Caco-2 (cell line): ENCODE data around the gene PHC2. TPM values are rescaled to one million over a fixed set of nuclear protein-coding genes. Genes with fewer than 3 reads are reported as not detected.

Source experiments
- BruUV-seq: library from RNA; stranded (reverse); fragments of 400-500 nt; replicated peaks from 2 replicates; lab custom pipeline; 2021; lab: Mats Ljungman, UMichigan
- CTCF ChIA-PET: fragments of 300-600 bp; sonication (Branson Sonifier 250); formaldehyde crosslinking; loops from one replicate; lab custom pipeline; 2022; ENCODE audit warnings: antibody characterized with exemption; lab: Charles Lee
- POLR2A ChIA-PET: fragments of 300-600 bp; sonication (Branson Sonifier 250); formaldehyde crosslinking; loops from one replicate; lab custom pipeline; 2022; ENCODE audit warnings: antibody characterized with exemption; lab: Charles Lee
- DNase-seq, 2 experiments: peaks; one replicate each; pipeline versions ENCODE4 v3.0.0 to v3.0.0-alpha.2; 2020 to 2022
- H3K27me3 ChIP-seq: replicated peaks from 2 replicates; pipeline ENCODE4 v1.6.0; 2011; ENCODE audit warnings: low read length; ENCODE audit not compliant: control insufficient read depth, insufficient read depth
- H3K36me3 ChIP-seq: 2 replicates; pipeline ENCODE4 v1.5.1; 2011; ENCODE audit warnings: low read length; ENCODE audit not compliant: control insufficient read depth, insufficient read depth
- H3K4me1 ChIP-seq: fragments of 250-450 bp; sonication (Bioruptor Pico); 2 replicates; pipeline ENCODE4 v1.5.1; 2020; ENCODE audit warnings: mild to moderate bottlenecking
- H3K4me3 ChIP-seq: 2 replicates; pipeline ENCODE4 v1.5.1; 2011; ENCODE audit warnings: low read depth, mild to moderate bottlenecking, control low read depth, low read length
- H3K9me3 ChIP-seq: fragments of 250-450 bp; sonication (Bioruptor Pico); 2 replicates; pipeline ENCODE4 v1.5.1; 2020; ENCODE audit warnings: mild to moderate bottlenecking, moderate library complexity
- H3K27ac Mint-ChIP-seq: one replicate; pipeline ENCODE4 v1.8.0; 2022; ENCODE audit warnings: mixed read lengths; ENCODE audit not compliant: unreplicated experiment
- H3K27me3 Mint-ChIP-seq: one replicate; pipeline ENCODE4 v1.8.0; 2022; ENCODE audit warnings: mixed read lengths; ENCODE audit not compliant: insufficient read depth, unreplicated experiment
- H3K36me3 Mint-ChIP-seq: one replicate; pipeline ENCODE4 v1.8.0; 2022; ENCODE audit warnings: mild to moderate bottlenecking, mixed read lengths; ENCODE audit not compliant: insufficient read depth, unreplicated experiment
- H3K4me1 Mint-ChIP-seq: one replicate; pipeline ENCODE4 v1.8.0; 2022; ENCODE audit warnings: low read depth, mixed read lengths; ENCODE audit not compliant: unreplicated experiment
- H3K4me3 Mint-ChIP-seq: one replicate; pipeline ENCODE4 v1.8.0; 2022; ENCODE audit warnings: mild to moderate bottlenecking, moderate library complexity, mixed read lengths; ENCODE audit not compliant: unreplicated experiment
- H3K9me3 Mint-ChIP-seq: one replicate; pipeline ENCODE4 v1.8.0; 2022; ENCODE audit warnings: mixed read lengths; ENCODE audit not compliant: unreplicated experiment
- intact Hi-C: fragments of 100-400 bp; cut with micrococcal nuclease; formaldehyde crosslinking; loops from one replicate; pipeline ENCODE4 v1.10.0; 2022; ENCODE audit not compliant: unreplicated experiment
- total RNA-seq: library from RNA; stranded (reverse); gene quantifications from 2 replicates; pipeline ENCODE4 v1.2.3, GENCODE V29; 2022
- TF ChIP-seq, protein P1 (sequence below), 2 experiments: fragments of 200-600 bp in 1 of 2; IDR thresholded peaks; 1 replicate in 1 of 2; 2 replicates in 1 of 2; pipeline versions ENCODE4 v1.5.1 to v1.8.0; 2011 to 2022; ENCODE audit warnings: antibody characterized with exemption in 1 of 2, control low read depth in 1 of 2, inconsistent platforms in 1 of 2, low read depth in 1 of 2, low read length in 1 of 2, mild to moderate bottlenecking in 1 of 2, moderate library complexity in 1 of 2; ENCODE audit not compliant: insufficient read depth in 1 of 2, severe bottlenecking in 1 of 2, unreplicated experiment in 1 of 2

Gene PHC2
- total RNA-seq, 1 experiment from 2014 or later, result 35.2 TPM

DNA sequence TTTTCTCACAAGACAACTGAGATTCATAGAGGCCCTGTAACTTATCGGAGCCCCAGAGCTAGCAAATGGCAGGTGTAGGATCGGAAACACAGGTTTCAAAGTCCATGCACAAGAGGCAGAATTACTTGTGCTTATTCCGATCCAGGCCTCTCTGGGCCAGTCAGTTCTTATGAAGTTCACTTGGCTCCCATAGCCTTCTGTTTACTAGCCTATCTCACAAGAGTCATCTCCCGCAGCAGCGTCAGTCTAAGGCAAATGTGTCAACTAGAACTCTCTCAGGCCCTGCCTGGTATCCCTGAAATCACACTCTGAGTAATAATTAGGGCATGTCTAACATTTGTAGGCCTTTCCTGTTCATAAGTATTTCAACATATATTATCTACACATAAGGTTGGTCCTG is 43.3 kb downstream of the PHC2 start:
- Mint-ChIP-seq H3K4me3 (no peak overlapping the region), H3K4me1 (peaks cover 11% of the 10 kb centered on the region), H3K27ac (no peak overlapping the region), H3K9me3 (no peaks in the 10 kb centered on the region), H3K27me3 (peaks cover 3% of the 10 kb centered on the region), H3K36me3 (no peaks in the 10 kb centered on the region)
- no peak overlapping the region for H3K4me3 ChIP-seq
- ChIA-PET POLR2A (no interaction called here), CTCF (no interaction called here)
- TF ChIP-seq, protein P1, sequence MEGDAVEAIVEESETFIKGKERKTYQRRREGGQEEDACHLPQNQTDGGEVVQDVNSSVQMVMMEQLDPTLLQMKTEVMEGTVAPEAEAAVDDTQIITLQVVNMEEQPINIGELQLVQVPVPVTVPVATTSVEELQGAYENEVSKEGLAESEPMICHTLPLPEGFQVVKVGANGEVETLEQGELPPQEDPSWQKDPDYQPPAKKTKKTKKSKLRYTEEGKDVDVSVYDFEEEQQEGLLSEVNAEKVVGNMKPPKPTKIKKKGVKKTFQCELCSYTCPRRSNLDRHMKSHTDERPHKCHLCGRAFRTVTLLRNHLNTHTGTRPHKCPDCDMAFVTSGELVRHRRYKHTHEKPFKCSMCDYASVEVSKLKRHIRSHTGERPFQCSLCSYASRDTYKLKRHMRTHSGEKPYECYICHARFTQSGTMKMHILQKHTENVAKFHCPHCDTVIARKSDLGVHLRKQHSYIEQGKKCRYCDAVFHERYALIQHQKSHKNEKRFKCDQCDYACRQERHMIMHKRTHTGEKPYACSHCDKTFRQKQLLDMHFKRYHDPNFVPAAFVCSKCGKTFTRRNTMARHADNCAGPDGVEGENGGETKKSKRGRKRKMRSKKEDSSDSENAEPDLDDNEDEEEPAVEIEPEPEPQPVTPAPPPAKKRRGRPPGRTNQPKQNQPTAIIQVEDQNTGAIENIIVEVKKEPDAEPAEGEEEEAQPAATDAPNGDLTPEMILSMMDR (IDR thresholded peaks at IDR 0.05; ENCODE audit: insufficient read depth in 1 of 2, low read depth in 1 of 2, low read length in 1 of 2, severe bottlenecking in 1 of 2, unreplicated experiment in 1 of 2), result no peak
- H3K4me1 ChIP-seq, result no peaks in the 10 kb centered on the region
- H3K27me3 ChIP-seq, result no peaks in the 10 kb centered on the region
- intact Hi-C loops, result no loop called here
- no TSS peak for BruUV-seq
- H3K36me3 ChIP-seq, result no peaks in the 10 kb centered on the region
- no peaks in the 10 kb centered on the region for H3K9me3 ChIP-seq
- DNase-seq, result no peak

DNA sequence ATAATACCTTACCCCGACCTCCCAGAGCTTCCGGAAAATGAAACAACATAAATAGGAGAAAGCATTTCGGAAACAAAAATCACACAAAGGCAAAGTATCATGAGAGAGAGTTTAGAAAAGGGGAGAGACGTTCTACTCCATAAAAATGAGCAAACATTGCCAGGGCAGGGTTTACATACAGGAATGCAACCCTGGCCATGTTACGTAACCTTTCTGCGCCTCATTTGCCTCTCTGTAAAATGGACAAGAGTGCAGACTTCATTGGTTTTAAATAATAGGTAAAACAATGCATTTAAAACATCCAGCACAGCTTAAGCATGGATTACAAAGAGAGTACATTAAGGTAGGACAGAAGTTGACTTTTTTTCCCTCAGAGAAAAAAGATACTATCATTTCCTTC is 45.6 kb downstream of the PHC2 start:
- H3K4me1 Mint-ChIP-seq, result peaks cover 11% of the 10 kb centered on the region
- Histone ChIP-seq H3K36me3 (no peaks in the 10 kb centered on the region), H3K9me3 (no peaks in the 10 kb centered on the region), H3K4me3 (no peak overlapping the region), H3K4me1 (no peaks in the 10 kb centered on the region), H3K27me3 (no peaks in the 10 kb centered on the region)
- no peaks in the 10 kb centered on the region for H3K9me3 Mint-ChIP-seq
- no peak for DNase-seq
- no TSS peak for BruUV-seq
- no peak overlapping the region for H3K4me3 Mint-ChIP-seq
- no peaks in the 10 kb centered on the region for H3K36me3 Mint-ChIP-seq
- ChIA-PET CTCF (no interaction called here), POLR2A (no interaction called here)
- no peaks in the 10 kb centered on the region for H3K27me3 Mint-ChIP-seq
- no peak overlapping the region for H3K27ac Mint-ChIP-seq
- intact Hi-C loops, result no loop called here
- TF ChIP-seq, protein P1 (IDR thresholded peaks at IDR 0.05; ENCODE audit: insufficient read depth in 1 of 2, low read depth in 1 of 2, low read length in 1 of 2, severe bottlenecking in 1 of 2, unreplicated experiment in 1 of 2), result no peak

DNA sequence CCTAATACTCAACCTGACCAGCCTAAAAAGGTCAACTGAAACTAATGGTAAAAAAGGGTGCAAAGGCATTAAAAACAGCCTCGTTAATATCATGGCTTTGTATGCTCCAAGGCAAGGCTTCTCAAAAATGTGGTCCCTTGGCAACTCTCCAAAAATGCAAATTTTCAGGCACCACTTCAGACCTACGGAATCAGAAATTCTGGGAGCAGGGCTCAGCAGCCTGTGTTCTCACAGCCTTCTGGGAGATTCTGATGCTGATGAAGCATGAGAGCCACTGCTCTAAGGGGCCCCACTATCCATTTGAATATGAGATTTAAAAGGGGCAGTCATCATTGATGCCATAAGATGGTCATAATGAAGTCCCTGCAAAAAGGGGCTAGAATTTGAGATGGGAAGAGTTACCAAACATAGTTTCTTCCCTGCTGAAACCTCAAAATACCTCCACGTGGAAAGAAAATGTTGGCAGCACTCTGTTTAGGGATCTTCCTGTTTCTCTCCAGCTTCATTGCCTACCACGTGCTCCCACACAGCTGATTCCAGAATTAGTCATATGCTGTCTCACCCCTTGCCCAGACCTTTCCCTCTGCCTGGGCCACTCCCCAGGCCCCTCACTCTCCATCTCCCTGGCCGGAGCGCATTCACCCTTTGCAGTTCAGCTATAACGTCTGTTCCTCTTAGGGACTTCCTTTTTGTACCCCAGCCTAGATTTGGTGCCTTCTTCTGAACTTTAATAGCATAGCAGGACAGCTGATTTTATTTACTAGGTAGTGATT is 46.7 kb downstream of the PHC2 start:
- Mint-ChIP-seq H3K36me3 (peaks cover 4% of the 10 kb centered on the region), H3K27ac (no peak overlapping the region), H3K9me3 (no peaks in the 10 kb centered on the region), H3K4me3 (no peak overlapping the region), H3K4me1 (peaks cover 19% of the 10 kb centered on the region), H3K27me3 (no peaks in the 10 kb centered on the region)
- Histone ChIP-seq H3K4me1 (no peaks in the 10 kb centered on the region), H3K27me3 (no peaks in the 10 kb centered on the region), H3K9me3 (no peaks in the 10 kb centered on the region), H3K4me3 (no peak overlapping the region), H3K36me3 (no peaks in the 10 kb centered on the region)
- ChIA-PET CTCF (no interaction called here), POLR2A (no interaction called here)
- DNase-seq, result no peak
- TF ChIP-seq, protein P1 (IDR thresholded peaks at IDR 0.05; ENCODE audit: insufficient read depth in 1 of 2, low read depth in 1 of 2, low read length in 1 of 2, severe bottlenecking in 1 of 2, unreplicated experiment in 1 of 2), result no peak
- no TSS peak for BruUV-seq
- intact Hi-C loops, result no loop called here
